Measurements from ENCODE around the gene EHD2.
A peak's percentile ranks its signal among the peaks of the same experiment; 100 is the strongest.
"Not testable (repeated sequence)": the region's sequence is repeated elsewhere in the genome, so short reads cannot be mapped to it uniquely, and the experiment has no call there.

The EHD2 gene, protein sequence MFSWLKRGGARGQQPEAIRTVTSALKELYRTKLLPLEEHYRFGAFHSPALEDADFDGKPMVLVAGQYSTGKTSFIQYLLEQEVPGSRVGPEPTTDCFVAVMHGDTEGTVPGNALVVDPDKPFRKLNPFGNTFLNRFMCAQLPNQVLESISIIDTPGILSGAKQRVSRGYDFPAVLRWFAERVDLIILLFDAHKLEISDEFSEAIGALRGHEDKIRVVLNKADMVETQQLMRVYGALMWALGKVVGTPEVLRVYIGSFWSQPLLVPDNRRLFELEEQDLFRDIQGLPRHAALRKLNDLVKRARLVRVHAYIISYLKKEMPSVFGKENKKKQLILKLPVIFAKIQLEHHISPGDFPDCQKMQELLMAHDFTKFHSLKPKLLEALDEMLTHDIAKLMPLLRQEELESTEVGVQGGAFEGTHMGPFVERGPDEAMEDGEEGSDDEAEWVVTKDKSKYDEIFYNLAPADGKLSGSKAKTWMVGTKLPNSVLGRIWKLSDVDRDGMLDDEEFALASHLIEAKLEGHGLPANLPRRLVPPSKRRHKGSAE

DNA sequence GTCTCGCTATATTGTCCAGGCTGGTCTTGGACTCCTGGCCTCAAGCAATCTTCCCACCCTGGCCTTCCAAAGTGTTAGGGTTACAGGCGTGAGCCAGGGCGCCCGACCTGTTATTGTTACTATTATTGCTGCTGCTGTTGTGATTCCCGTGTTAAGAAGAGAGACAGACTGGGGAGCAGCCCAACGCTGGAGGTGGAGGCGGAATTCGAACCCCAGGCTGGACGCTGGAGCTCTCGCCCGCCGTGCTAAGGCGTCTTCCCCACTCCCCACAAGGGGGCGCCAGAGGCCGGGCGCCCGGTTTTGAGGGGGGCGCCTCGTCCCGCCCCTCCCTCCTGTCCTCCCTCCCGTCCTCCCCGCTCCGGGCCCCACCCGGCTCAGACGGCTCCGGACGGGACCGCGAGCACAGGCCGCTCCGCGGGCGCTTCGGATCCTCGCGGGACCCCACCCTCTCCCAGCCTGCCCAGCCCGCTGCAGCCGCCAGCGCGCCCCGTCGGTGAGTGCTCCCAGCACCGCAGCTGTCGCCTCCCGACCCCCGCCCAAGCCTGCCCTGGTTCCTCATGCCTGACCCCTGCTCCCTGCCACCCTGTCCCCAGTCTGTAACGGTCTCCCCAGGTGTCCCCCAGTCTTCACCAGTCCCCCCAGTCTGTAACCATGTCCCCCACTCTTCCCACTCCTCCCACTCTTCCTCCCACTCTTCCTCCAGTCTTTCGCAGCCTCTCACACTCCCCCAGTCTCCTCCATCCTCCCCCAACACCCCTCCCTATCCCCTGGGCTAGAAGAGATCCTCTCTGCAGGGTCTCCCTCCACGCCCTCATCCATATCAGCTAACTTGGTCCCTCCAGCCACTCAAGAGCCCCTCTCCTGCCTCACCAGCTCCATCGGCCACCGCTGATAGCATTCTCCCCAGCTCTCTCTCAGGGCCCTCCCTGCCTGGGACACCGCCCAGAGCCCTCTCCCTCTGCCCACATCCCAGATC is at the start of gene EHD2:
Gene EHD2 (plus strand): TSS at position 377 of the 976 bp plus-strand sequence. CDS start 3,191 bp downstream, outside the sequence.
- peak; percentile 8 for DNase-seq

DNA sequence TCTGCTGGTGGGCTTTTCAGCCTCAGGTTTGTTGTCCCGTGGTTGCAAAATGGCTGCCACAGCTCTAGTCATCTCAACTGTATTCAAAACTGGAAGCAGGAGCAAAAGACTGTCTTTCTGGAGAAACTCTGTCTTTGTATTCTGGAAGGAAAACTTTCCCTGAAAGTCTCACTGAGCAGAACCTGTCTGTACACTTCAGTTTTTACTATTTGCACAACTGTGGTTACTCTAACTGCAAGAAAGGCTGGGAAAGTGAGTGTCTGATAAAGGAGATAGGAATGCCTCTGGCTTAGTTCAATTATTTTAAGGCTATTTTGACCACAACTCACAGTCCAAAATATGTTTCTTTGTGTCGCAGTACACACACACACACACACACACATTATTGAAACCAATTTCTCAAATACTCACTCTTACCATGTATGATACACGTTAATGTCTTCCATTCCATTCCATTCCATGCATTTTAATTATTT is 49.7 kb upstream of the EHD2 start:
- DNase-seq = no peak

DNA sequence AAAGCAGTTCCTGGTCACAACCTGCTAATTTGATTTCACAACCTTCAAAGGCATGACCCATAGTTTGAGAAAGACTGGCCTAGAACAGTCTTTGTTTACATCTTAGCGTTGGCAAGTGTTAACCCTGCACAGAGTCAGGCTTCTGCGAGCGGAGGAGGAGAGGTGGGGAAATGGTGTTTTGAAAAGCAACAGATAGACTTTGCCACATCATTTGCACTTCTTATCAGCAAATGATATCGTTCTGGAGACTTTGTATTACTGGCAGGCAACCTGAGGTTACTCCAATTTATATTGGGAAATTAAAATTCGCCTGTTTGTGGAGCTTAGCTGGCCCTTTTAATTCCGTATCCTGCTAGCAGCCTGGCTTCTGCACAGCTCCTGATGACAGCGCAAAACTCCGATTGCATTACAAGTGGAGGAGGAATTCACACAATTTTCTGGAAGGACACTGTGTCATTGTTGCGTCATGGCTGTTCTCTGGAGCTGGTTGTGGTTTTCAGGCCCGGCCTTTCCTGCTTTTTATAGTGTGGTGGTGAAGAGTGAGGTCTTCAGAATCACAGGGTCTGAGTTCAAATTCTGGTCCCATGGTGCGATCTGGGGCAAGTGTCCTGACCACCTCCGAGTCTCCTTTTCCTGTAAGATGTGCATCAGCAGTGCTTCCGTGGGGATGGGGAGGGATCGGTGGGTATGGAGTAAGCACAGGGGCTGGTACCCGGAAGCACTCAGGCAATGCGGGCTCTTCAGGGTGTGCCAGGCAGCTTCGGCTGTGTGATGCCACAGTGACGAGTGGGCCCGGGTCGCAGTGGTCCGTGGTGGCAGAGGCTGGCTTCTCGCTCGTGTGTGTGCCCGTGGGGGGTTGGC is 49.1 kb upstream of the EHD2 start:
- DNase-seq = no peak

DNA sequence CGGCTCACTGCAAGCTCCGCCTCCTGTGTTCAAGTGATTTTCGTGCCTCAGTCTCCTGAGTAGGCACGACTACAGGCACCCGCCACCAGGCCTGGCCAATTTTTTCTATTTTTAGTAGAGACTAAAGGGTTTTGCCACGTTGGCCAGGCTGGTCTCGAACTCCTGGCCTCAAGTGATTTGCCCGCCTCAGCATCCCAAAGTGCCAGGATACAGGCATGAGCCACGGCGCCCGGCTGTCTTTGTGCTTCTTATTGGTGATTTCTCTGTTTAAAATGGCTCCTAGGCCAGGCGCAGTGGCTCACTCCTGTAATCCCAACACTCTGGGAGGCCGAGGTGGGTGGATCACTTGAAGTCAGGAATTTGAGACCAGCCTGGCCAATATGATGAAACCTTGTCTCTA is 44.7 kb upstream of the EHD2 start:
- not testable (repeated sequence) for DNase-seq

DNA sequence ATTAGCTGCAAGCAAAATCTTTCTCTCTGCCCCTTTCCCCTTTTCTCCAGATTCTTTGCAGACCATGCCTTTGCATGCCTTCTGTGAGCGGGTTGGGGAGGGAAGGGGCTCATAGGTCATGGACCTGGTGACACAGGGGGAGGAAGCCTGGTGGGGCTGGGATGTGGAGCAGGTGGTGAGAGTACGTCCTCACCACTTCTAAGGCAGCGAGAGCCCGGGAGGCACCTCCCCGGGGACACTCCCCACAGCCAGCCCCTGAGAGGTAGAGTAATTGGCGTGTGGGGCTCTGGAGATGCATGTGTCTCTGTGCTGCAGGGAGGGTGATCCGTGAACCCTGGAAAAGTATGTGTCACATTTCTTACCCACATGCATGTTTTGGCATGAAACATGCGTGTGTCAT is 42.5 kb upstream of the EHD2 start:
- no peak for DNase-seq

DNA sequence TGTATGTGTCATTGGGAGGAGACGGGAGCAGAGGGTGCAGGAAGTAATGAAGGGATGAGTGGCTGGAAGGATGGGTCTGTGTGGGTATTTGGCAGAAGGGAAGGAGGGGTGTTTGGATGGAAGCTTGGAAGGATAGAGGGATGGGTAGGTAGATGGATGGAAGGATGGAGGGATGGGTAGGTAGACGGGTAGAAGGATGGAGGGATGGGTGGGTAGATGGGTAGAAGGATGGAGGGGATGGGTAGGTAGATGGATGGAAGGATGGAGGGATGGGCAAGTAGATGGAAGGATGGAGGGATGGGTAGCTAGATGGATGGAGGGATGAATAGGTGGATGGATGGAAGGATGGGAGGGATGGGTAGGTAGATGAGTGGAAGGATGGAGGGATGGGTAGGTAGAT is 41.7 kb upstream of the EHD2 start:
- no peak for DNase-seq

DNA sequence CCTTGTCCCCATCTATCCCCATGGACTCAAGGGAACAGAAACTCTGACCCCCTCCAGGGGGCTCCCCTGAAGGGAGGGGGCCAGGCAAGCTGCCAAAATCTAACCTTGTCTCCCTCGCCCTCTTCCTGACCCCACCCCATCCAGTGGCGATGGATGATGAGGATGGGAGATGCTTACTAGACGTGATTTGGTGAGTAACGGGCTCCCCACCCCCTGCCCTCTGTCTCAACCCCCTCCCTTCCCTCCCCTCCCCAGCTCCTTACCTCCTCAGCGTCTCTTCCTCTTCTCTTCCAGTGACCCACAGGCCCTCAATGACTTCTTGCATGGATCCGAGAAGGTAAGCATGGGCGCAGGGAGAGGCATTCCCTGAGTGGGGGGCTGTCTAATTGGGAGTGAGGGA is 39.8 kb upstream of the EHD2 start:
- DNase-seq = no peak

DNA sequence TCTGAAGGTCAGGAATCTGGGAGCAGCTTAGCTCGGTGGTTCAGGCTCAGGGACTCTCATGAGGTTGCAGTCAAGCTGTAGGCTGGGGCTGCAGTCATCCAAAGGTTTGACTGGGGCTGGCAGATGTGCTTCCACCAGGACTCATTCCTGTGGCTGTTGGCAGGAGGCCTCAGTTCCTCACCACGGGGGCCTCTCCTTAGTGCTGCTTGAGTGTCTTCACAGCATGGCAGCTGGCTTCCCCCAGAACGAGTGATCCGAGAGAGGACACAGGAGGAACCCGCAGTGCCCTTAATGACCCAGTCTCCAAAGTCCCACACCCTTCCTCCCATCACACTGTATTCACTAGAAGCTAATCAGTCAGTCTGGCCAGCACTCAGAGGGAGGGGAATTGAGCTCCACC is 38.7 kb upstream of the EHD2 start:
- no peak for DNase-seq

DNA sequence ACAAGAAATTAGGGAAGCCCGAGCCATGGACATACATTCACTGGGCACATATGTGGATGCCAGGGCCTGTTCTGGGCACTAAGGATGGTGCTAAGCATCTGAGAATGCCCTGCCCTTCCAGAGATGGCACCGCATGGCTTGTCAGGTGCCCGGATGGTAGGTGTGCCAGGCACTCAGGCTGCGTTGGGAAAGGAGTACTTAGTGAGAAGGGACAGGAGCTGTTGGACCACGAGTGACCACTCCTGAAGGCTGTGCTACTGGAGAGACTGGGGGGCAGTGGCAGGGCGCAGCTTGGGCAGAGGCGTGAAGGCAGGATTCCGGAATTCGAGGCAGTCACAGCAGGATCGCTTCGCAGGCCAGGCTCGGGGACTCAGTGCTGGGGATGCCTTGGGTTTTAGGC is 38.0 kb upstream of the EHD2 start:
- DNase-seq = no peak

DNA sequence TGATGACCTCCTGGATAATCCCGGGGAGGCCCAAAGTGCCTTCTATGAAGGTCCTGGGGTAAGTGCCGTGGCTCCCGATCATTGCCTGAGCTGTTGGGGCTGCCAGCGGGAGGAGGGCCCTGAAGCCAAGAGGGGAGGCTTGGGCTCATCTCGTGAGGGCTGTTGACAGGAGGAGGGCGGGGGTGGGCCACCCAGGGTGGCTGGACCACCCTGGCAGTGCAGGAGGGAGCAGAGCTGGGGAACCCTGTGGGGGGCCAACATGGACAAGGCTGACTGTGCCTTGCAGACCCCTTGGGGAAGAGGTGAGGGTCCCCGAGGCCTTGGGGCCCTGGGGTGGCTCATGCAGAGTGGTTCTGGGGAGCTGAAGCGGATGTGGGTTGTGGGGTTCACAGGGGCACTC is 37.4 kb upstream of the EHD2 start:
- no peak for DNase-seq

DNA sequence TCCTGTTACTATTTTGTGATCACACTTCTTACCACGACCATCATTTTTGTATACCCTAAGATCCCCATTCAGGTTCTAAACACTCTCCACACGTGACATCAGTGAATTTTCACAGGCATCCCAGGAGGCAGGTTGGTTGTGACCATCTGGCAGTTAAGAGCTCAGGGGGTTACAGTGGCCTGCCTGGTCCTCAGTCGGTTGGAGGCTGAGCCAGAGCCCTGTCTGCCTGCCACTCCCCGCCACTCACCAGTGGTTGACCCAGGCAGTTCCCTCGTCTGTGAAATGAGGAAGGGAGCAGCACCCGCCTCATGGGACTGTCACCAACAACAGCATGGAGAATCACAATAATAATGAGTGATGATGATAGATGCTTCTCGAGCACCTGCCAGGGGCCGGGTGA is 36.4 kb upstream of the EHD2 start:
- DNase-seq = no peak

DNA sequence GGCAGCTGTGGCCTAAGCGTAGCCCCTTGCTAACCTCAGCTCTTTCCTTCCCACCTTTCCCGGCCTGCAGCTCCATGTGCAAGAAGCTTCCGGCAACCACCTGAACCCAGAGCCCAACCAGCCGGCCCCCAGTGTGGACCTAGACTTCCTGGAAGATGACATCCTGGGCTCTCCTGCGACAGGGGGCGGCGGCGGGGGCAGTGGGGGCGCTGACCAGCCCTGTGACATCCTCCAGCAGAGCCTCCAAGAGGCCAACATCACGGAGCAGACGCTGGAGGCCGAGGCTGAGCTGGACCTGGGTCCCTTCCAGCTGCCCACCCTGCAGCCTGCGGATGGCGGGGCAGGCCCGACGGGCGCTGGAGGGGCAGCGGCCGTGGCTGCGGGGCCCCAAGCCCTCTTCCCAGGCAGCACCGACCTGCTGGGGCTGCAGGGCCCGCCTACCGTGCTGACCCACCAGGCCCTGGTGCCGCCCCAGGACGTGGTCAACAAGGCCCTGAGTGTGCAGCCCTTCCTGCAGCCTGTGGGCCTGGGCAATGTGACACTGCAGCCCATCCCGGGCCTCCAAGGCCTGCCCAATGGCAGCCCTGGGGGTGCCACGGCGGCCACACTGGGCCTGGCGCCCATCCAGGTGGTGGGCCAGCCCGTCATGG is 33.8 kb upstream of the EHD2 start:
- DNase-seq = no peak

DNA sequence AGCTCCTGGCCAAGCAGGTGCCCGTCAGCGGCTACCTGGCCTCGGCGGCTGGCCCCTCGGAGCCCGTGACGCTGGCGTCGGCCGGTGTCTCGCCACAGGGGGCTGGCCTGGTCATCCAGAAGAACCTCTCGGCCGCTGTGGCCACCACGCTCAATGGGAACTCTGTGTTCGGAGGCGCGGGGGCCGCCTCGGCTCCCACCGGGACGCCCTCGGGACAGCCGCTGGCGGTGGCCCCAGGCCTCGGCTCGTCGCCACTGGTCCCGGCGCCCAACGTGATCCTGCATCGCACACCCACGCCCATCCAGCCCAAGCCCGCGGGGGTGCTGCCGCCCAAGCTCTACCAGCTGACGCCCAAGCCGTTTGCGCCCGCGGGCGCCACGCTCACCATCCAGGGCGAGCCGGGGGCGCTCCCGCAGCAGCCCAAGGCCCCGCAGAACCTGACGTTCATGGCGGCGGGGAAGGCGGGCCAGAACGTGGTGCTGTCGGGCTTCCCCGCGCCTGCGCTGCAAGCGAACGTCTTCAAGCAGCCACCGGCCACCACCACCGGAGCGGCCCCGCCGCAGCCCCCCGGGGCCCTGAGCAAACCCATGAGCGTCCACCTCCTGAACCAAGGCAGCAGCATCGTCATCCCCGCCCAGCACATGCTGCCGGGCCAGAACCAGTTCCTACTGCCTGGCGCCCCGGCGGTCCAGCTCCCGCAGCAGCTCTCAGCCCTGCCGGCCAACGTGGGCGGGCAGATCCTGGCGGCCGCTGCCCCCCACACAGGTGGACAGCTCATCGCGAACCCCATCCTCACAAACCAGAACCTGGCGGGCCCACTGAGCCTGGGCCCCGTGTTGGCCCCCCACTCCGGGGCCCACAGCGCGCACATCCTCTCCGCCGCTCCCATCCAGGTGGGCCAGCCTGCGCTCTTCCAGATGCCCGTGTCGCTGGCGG is 33.0 kb upstream of the EHD2 start:
- no peak for DNase-seq

DNA sequence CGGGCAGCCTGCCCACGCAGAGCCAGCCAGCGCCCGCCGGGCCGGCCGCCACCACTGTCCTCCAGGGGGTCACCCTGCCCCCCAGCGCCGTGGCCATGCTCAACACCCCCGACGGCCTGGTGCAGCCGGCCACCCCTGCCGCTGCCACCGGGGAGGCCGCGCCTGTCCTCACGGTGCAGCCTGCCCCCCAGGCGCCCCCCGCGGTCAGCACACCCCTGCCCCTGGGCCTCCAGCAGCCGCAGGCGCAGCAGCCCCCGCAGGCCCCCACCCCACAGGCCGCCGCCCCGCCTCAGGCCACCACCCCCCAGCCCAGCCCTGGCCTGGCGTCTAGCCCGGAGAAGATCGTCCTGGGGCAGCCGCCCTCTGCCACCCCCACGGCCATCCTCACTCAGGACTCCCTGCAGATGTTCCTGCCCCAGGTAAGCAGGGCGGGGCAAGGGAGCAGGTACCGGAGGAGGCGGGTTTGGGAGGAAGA is 32.3 kb upstream of the EHD2 start:
- DNase-seq = no peak

DNA sequence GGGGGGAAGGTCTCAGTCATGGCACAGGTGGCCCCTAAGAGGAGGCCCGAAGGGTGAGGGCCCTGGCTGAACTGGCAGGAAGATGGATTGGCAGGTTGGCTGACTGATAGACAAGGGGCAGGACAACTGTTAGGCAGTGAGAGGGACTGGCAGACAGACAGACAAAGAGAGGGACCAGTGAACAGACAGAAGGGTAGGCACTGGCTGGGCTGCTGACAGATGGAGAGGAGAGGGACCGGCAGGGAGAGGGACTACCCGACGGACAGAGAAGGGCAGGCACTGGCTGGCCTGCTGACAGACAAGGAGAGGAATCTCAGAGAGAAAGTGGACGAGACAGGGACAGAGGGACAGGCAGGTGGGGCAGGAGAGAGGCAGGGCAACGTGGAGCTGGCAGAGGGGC is 31.8 kb upstream of the EHD2 start:
- no peak for DNase-seq

DNA sequence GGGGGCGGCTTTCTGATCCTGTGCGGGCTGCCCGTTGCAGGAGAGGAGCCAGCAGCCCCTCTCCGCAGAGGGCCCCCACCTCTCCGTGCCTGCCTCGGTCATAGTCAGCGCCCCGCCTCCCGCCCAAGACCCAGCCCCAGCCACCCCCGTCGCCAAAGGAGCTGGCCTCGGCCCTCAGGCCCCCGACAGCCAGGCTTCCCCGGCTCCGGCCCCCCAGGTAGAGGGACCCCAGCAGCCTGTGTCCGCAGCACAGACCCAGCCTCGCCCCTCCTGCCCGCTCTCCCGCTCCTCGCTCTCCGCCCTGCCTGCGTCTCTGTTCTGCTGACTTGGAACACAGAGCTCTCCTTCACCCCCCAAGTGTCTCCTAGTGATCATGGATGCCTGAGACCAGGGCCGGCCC is 31.3 kb upstream of the EHD2 start:
- no peak for DNase-seq

DNA sequence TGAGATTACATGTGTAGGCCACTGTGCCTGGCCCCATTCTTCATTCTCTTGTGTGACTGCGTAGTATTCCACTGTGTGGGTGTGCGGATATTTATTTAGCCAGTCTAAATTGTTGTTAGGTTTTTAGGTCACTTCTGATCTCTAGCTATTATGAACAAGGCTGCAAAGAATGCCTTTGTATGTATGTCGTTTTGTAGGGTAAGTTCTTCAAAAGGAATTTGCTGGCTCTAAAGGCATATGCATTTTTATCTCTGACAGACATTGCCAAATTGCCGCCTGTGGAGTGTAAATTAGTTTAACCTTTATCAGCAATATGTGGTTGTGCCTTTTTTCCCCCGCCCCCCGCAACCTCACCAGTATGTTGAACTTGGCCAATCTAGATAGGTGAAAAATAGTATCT is 30.3 kb upstream of the EHD2 start:
- no peak for DNase-seq

DNA sequence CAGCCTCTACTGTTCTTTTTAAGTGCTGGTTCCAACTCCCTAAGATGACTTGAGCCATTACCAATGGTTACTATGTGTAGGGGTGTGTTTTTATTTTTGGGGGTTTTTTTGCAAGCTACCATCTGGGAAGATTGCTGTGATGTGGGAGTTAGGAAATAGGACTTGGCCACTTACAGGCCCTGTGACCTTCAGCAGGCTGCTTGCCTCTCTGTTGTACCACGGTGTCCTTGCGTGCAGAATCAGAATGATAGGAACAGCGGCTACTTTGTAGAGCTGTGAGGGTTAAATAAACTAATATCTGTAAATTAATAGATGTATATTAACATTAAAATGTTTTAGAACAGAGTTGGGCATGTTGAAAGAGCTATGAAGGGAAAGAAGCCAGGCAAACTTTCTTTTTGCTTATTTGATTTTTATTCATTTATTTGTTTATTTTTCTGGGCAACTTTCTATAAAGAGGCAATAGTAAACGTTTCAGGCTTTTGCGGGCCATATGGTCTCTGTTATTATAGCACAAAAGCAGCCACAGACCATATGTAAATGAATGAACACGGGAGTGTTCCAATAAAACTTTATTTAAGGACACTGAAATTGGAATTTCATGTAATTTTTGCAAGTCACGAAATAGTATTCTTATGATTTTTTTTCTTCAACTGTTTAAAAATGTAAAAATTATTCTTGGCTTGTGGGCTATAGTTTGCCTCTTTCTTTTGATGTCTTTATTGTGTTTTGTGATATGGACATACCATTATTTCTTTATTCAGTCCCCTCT is 26.4 kb upstream of the EHD2 start:
- no peak for DNase-seq

DNA sequence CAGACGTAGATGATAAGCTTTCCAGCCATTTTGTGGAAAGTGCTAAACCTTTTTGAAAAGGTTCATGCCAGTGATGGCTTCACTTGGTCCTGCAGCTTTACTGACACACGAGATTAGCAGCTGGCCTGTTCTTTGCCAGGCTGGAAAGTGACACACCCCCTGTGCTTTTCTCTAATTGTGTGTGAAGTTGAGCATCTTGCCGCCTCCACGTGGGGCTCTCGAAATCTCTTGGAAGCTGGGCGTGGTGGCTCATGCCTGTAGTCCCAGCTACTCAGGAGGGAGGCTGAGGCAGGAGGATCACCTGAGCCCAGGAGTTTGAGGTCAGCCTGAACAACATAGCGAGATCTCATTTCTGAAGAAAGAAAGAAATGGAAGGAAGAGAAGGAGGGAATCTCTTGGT is 25.3 kb upstream of the EHD2 start:
- DNase-seq = no peak

DNA sequence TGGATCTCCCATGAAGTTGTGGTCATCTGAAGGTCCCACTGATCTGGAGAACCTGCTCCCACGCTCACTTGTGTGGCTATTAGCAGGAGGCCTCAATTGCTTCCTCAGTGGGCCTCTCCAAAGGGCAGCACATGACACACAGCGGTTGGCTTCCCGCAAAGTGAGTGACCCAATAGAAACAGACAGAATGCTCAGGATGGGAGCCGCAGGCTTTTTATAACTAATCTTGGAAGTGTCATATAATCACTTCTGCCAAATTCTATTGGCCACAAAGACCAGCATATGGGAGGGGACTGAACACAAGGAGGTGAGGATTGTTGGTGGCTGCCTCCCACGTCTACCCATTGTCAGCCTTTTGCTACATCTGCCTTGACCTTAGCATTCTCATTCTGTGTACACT is 22.1 kb upstream of the EHD2 start:
- DNase-seq = no peak

All from NCI-H1105 treated with DMSO at 0.1 percent for 48 hours (cell line).